HEK293T (cell line): ENCODE results near the gene ADGRL2.

Experiments used
- CTCF ChIA-PET: fragments of 350-600 bp; formaldehyde crosslinking; extraction: SDS; loops from one replicate; lab custom pipeline; 2021; ENCODE audit warnings: antibody characterized with exemption, inconsistent platforms; lab: Yijun Ruan, JAX
- POLR2A ChIA-PET: fragments of 350-600 bp; formaldehyde crosslinking; extraction: SDS; loops from one replicate; lab custom pipeline; 2020; ENCODE audit warnings: antibody characterized with exemption, inconsistent platforms; lab: Yijun Ruan, JAX
- DNase-seq: peaks from one replicate; pipeline ENCODE4 v3.0.0; 2012; ENCODE audit warnings: mixed read lengths; ENCODE audit errors: extremely low spot score
- ARNT ChIP-seq: fragments of 450-650 bp; IDR thresholded peaks from 2 replicates; pipeline ENCODE4 v1.6.1; 2017; ENCODE audit warnings: mild to moderate bottlenecking
- BHLHE40 ChIP-seq: fragments of 450-650 bp; IDR thresholded peaks from 2 replicates; pipeline ENCODE4 v1.6.1; 2016; ENCODE audit warnings: mild to moderate bottlenecking, moderate library complexity, borderline replicate concordance
- CTBP1 ChIP-seq: fragments of 450-650 bp; IDR thresholded peaks from 2 replicates; pipeline ENCODE4 v1.6.1; 2016; ENCODE audit warnings: borderline replicate concordance
- ELF4 ChIP-seq: fragments of 450-650 bp; IDR thresholded peaks from 2 replicates; pipeline ENCODE4 v1.6.1; 2017; ENCODE audit warnings: antibody characterized with exemption
- FOXA1 ChIP-seq: fragments of 450-650 bp; IDR thresholded peaks from 2 replicates; pipeline ENCODE4 v1.6.1; 2016; ENCODE audit warnings: mild to moderate bottlenecking
- FOXK2 ChIP-seq: fragments of 450-650 bp; IDR thresholded peaks from 2 replicates; pipeline ENCODE4 v1.6.1; 2016; ENCODE audit warnings: mild to moderate bottlenecking
- FOXM1 ChIP-seq: fragments of 450-650 bp; IDR thresholded peaks from 2 replicates; pipeline ENCODE4 v1.6.1; 2017; ENCODE audit warnings: mild to moderate bottlenecking, borderline replicate concordance
- HDGF ChIP-seq: fragments of 450-650 bp; IDR thresholded peaks from 2 replicates; pipeline ENCODE4 v1.6.1; 2017; ENCODE audit warnings: antibody characterized with exemption, borderline replicate concordance
- L3MBTL2 ChIP-seq: fragments of 450-650 bp; conservative IDR thresholded peaks from 2 replicates; pipeline ENCODE4 v1.6.1; 2016; ENCODE audit warnings: mild to moderate bottlenecking
- LEF1 ChIP-seq: fragments of 450-650 bp; IDR thresholded peaks from 2 replicates; pipeline ENCODE4 v1.6.1; 2017; ENCODE audit warnings: mild to moderate bottlenecking, borderline replicate concordance
- NFRKB ChIP-seq: fragments of 450-650 bp; IDR thresholded peaks from 2 replicates; pipeline ENCODE4 v1.6.1; 2016; ENCODE audit warnings: mild to moderate bottlenecking, moderate library complexity
- SP1 ChIP-seq: fragments of 450-650 bp; IDR thresholded peaks from 2 replicates; pipeline ENCODE4 v1.6.1; 2017
- SUZ12 ChIP-seq: fragments of 450-650 bp; IDR thresholded peaks from 2 replicates; pipeline ENCODE4 v1.6.1; 2016; ENCODE audit warnings: mild to moderate bottlenecking
- TARDBP ChIP-seq: fragments of 450-650 bp; IDR thresholded peaks from 2 replicates; pipeline ENCODE4 v1.6.1; 2016
- ZNF384 ChIP-seq: fragments of 450-650 bp; IDR thresholded peaks from 2 replicates; pipeline ENCODE4 v1.6.1; 2016
- TF ChIP-seq, protein P1 (sequence below): fragments of 450-650 bp; IDR thresholded peaks from 2 replicates; pipeline ENCODE4 v1.6.1; 2016

ADGRL2 gene

DNA sequence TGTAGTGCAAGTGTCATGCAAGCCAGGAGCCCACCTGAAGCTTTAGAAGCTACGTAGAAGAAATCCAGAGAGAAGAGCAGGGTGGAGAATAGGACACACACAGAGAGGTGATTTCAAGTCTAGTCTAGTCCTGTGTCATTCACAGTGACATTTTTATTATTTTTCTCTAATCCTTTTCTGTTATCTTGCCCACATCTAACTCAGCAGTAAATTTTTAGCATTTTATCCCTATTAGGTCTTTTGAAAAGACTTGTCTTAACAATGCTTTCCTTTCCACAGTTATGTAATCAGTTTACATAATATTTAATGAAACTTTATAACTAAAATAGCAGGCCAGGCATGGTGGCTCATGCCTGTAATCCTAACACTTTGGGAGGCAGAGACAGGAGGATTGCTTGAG lies 198.6 kb downstream of the ADGRL2 start:
- DNase-seq = no peak
- CTCF ChIA-PET = no interaction called here
- TF ChIP-seq, protein P1, sequence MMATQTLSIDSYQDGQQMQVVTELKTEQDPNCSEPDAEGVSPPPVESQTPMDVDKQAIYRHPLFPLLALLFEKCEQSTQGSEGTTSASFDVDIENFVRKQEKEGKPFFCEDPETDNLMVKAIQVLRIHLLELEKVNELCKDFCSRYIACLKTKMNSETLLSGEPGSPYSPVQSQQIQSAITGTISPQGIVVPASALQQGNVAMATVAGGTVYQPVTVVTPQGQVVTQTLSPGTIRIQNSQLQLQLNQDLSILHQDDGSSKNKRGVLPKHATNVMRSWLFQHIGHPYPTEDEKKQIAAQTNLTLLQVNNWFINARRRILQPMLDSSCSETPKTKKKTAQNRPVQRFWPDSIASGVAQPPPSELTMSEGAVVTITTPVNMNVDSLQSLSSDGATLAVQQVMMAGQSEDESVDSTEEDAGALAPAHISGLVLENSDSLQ = peak; percentile 76
- TF ChIP-seq ZNF384 (no peak), SUZ12 (no peak), SP1 (no peak)
- POLR2A ChIA-PET = no interaction called here

DNA sequence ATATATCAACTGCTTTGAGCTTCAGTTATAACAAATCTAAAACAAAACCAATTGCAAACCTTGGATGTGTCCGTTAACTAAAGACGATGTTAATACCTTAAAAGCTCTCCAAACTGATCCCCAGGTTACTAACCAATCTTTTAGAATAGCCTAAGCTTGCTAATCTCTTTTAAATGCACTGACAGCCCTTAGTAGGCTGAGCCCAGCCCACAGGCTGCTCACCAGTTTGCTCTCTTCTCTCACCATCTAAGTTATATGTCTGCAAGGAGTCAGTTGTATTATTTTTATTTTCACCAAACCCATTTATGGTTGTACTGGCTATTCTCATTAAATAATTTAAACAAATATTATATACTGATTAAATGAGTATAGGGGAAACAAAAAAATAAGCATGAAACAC lies 199.5 kb downstream of the ADGRL2 start:
- POLR2A ChIA-PET = no interaction called here
- no peak for TF ChIP-seq SUZ12
- no peak for TF ChIP-seq CTBP1
- TF ChIP-seq TARDBP = no peak
- TF ChIP-seq FOXK2 = no peak
- DNase-seq = no peak
- CTCF ChIA-PET = no interaction called here

DNA sequence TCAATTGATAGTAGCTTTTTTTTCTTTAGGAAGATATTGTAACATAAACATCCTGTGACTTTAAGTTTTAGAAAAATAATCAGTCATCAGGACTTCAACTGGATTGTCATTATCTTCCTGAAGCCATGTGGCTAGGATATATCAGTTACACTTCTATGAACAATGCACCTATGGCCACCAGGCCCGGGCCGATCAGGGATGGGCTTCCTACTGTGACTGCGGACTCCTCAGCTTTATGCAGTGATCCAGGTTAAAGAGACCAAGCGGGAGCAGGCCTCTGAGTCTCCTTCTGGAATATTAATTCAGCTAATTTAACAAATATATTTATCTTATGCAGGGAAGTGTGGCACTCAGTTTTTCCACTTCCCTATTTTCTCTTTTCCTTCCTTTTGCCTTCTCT lies 200.6 kb downstream of the ADGRL2 start:
- no peak for TF ChIP-seq SUZ12
- peak; percentile 46 for TF ChIP-seq L3MBTL2
- TF ChIP-seq HDGF = no peak
- DNase-seq = peak; percentile 46
- ChIA-PET POLR2A (no interaction called here), CTCF (no interaction called here)

DNA sequence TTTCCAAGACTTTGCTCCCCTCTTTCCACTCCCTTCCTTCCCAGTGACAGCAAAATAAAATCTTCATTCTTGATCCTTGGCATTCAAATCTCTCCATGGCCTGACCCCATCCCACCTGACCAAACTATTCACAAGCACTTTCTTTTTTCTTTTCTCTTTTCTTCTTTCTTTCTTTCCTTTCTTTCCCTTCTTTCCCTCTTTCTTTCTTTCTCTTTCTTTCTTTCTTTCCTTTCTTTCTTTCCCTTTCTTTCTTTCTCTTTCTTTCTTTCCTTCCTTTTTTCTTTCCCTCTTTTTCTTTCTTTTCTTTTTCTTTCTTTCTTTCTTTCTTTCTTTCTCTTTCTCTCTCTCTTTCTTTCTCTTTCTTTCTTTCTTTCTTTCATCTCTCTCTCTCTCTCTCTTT lies 207.1 kb downstream of the ADGRL2 start:
- TF ChIP-seq TARDBP (no peak), L3MBTL2 (no peak), BHLHE40 (no peak), NFRKB (no peak), SUZ12 (no peak), FOXM1 (no peak), HDGF (no peak), ARNT (no peak), FOXA1 (no peak), FOXK2 (no peak), CTBP1 (no peak), LEF1 (no peak), SP1 (no peak), ZNF384 (no peak), ELF4 (no peak)
- TF ChIP-seq, protein P1 = no peak
- POLR2A ChIA-PET = no interaction called here
- CTCF ChIA-PET = no interaction called here
- DNase-seq = no peak

DNA sequence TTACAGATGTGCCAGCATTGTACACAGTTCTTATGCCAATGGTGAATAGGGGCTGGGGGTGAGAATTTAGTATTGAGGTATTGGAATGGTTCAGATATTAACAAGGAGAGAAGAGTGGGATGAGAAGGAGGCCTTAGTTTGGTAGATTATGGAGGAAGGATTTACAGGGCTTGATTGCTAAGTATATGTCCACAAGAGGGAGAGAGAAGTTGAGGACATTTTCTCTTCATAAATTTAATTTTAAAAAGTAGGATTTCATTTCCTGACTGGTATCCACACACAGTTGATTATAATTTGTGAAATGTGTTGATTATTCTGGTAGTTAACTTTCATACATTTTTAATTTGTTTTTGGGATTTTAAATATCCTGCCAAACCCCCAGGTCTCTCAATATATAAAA lies 213.0 kb downstream of the ADGRL2 start:
- ChIA-PET CTCF (no interaction called here), POLR2A (no interaction called here)
- no peak for DNase-seq
- no peak for TF ChIP-seq ELF4

DNA sequence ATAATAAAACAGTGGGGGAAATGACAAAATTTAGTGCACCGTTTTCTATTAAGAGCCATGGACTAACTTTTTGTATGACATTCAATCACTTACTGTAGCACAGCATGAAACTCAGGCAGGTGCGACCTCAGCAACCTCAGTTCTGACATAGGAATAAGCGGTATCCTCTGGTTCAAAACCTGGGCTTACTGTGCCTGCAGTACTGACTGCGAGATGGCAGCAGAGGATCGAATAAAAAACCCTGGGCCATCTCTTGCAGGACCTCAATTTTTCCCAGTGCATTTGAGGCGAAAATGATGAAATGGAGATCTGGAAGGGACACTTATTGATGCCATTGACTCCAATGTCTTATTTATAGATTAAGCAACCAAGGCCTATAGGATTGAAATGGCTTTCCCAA lies 214.7 kb downstream of the ADGRL2 start:
- POLR2A ChIA-PET = no interaction called here
- DNase-seq = no peak
- CTCF ChIA-PET = no interaction called here
- TF ChIP-seq TARDBP (no peak), NFRKB (no peak), ZNF384 (no peak), SP1 (no peak), L3MBTL2 (no peak), FOXA1 (no peak), CTBP1 (no peak), ELF4 (no peak), FOXK2 (no peak), SUZ12 (no peak), BHLHE40 (no peak), ARNT (no peak), FOXM1 (no peak), LEF1 (no peak), HDGF (no peak)
- TF ChIP-seq, protein P1 = no peak

DNA sequence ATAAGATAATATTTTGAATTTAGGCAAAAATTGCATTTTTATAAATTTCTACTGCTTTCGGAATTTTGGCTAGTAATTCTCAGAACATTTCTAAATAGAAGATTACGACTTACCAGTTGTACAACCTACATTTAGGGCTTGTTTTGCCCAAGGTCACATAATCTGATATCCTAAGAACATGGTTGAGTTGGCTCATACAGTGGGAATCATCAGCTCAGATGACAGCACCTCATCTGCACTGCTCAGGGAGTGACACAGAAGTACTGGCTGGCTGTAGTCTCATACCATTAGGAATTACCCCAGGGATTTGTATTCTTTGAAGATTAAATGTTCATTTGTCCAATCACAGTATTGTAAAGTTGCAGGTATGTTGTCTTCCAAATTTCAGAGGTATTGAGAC lies 217.6 kb downstream of the ADGRL2 start:
- TF ChIP-seq L3MBTL2 (no peak), ARNT (no peak), HDGF (no peak)
- CTCF ChIA-PET = no interaction called here
- POLR2A ChIA-PET = no interaction called here
- no peak for DNase-seq

DNA sequence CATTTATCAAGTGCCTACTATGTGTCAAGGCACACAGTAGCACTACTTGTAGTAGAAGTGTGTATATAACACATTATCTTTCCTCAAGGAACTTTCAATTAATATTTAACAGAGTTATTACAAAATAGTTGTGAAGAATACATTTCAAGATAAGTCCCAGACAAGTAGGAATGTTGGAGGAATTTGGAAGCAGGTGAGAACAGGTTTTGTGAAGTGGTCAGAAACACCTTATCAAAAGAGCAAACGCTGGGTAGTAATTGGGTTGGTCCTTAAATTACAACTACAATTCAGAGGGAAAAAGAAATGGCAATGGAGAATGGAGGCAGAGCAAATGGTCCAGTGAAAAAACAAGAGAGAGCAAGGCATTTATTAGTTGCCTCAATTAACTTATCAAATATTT lies 218.8 kb downstream of the ADGRL2 start:
- DNase-seq = no peak
- CTCF ChIA-PET = no interaction called here

More for the DNA sequence above, 218.8 kb downstream of the ADGRL2 start:
- POLR2A ChIA-PET = no interaction called here
- TF ChIP-seq NFRKB (no peak), SUZ12 (no peak), FOXA1 (no peak), TARDBP (no peak), L3MBTL2 (no peak), ELF4 (no peak), ARNT (no peak), SP1 (no peak), CTBP1 (no peak), FOXK2 (no peak), BHLHE40 (no peak), LEF1 (no peak), HDGF (no peak), FOXM1 (no peak), ZNF384 (no peak)
- TF ChIP-seq, protein P1 = no peak
